HEK293 (cell line): ENCODE results near the gene SUSD4.

Source experiments
- CTCF ChIA-PET: fragments of 350-600 bp; formaldehyde crosslinking; extraction: SDS; loops from one replicate; lab custom pipeline; 2021; ENCODE audit warnings: antibody characterized with exemption; lab: Yijun Ruan, JAX
- POLR2A ChIA-PET: fragments of 300-600 bp; formaldehyde crosslinking; extraction: SDS; loops from one replicate; lab custom pipeline; 2020; ENCODE audit warnings: antibody characterized with exemption, inconsistent platforms; lab: Yijun Ruan, JAX
- H3K27ac ChIP-seq: fragments of 200-500 bp; sonication (Bioruptor generic); 2 replicates; pipeline ENCODE4 v1.5.1; 2014; ENCODE audit warnings: low read depth, low read length, control low read depth, inconsistent platforms; ENCODE audit errors: extremely low read depth
- H3K36me3 ChIP-seq, 2 experiments: fragments of 200-500 bp in 1 of 2; sonication (Bioruptor generic) in 1 of 2; 1 replicate in 1 of 2; 2 replicates in 1 of 2; pipeline ENCODE4 v1.5.1; 2014 to 2017; ENCODE audit warnings: inconsistent platforms in 2 of 2, low read length in 2 of 2; ENCODE audit not compliant: control insufficient read depth in 2 of 2, insufficient read depth in 1 of 2
- H3K4me1 ChIP-seq: fragments of 200-500 bp; sonication (Bioruptor generic); 2 replicates; pipeline ENCODE4 v1.5.1; 2014; ENCODE audit warnings: mild to moderate bottlenecking, low read length, inconsistent platforms; ENCODE audit not compliant: control insufficient read depth, insufficient read depth
- H3K4me3 ChIP-seq: 2 replicates; pipeline ENCODE4 v1.5.1; 2011; ENCODE audit warnings: low read depth, mild to moderate bottlenecking, control low read depth, low read length, moderate library complexity
- H3K9me3 ChIP-seq: fragments of 200-500 bp; sonication (Bioruptor generic); 2 replicates; pipeline ENCODE4 v1.5.1; 2014; ENCODE audit warnings: low read depth, low read length, inconsistent platforms; ENCODE audit not compliant: control insufficient read depth, insufficient read depth
- EGR2 ChIP-seq: fragments of 450-650 bp; formaldehyde crosslinking; IDR thresholded peaks from 2 replicates; pipeline ENCODE4 v1.5.1; 2016; ENCODE audit warnings: low read depth, missing biosample characterization, missing genetic modification characterization
- KLF8 ChIP-seq: fragments of 450-650 bp; formaldehyde crosslinking; IDR thresholded peaks from 2 replicates; pipeline ENCODE4 v1.5.1; 2016; ENCODE audit warnings: missing biosample characterization, missing genetic modification characterization
- ZFHX2 ChIP-seq: fragments of 450-650 bp; formaldehyde crosslinking; conservative IDR thresholded peaks from 2 replicates; pipeline ENCODE4 v1.5.1; 2016; ENCODE audit warnings: missing biosample characterization, missing genetic modification characterization
- ZIC2 ChIP-seq: fragments of 450-650 bp; formaldehyde crosslinking; IDR thresholded peaks from 2 replicates; pipeline ENCODE4 v1.5.1; 2016; ENCODE audit warnings: missing biosample characterization, missing genetic modification characterization
- ZNF2 ChIP-seq: fragments of 450-650 bp; formaldehyde crosslinking; IDR thresholded peaks from 2 replicates; pipeline ENCODE4 v1.5.1; 2016; ENCODE audit warnings: missing biosample characterization, missing genetic modification characterization
- ZNF394 ChIP-seq: fragments of 450-650 bp; formaldehyde crosslinking; IDR thresholded peaks from 2 replicates; pipeline ENCODE4 v1.5.1; 2016; ENCODE audit warnings: missing biosample characterization, missing genetic modification characterization, mild to moderate bottlenecking, moderate library complexity, borderline replicate concordance
- ZNF398 ChIP-seq: fragments of 450-650 bp; formaldehyde crosslinking; IDR thresholded peaks from 2 replicates; pipeline ENCODE4 v1.5.1; 2017; ENCODE audit warnings: missing biosample characterization, missing genetic modification characterization
- ZNF530 ChIP-seq: fragments of 450-650 bp; formaldehyde crosslinking; IDR thresholded peaks from 2 replicates; pipeline ENCODE4 v1.5.1; 2016; ENCODE audit warnings: low read depth, missing biosample characterization, missing genetic modification characterization
- ZNF629 ChIP-seq: fragments of 450-650 bp; formaldehyde crosslinking; IDR thresholded peaks from 2 replicates; pipeline ENCODE4 v1.5.1; 2017; ENCODE audit warnings: missing biosample characterization, missing genetic modification characterization
- ZNF707 ChIP-seq: fragments of 450-650 bp; formaldehyde crosslinking; IDR thresholded peaks from 2 replicates; pipeline ENCODE4 v1.5.1; 2016; ENCODE audit warnings: missing biosample characterization, missing genetic modification characterization
- ZNF785 ChIP-seq: fragments of 450-650 bp; formaldehyde crosslinking; IDR thresholded peaks from 2 replicates; pipeline ENCODE4 v1.5.1; 2016; ENCODE audit warnings: missing biosample characterization, missing genetic modification characterization

Gene SUSD4

GRCh38 chr1:223203694-223204093, 160.3 kb downstream of the SUSD4 start (continued):
- no peak for TF ChIP-seq ZNF530

- Histone ChIP-seq H3K27ac (no peak overlapping the region), H3K9me3 (no peaks in the 10 kb centered on the region), H3K4me3 (no peak overlapping the region), H3K4me1 (no peaks in the 10 kb centered on the region), H3K36me3 (no peaks in the 10 kb centered on the region)
- TF ChIP-seq ZNF707 (tag by site-specific recombination) (no peak), ZIC2 (tag by site-specific recombination) (peak; percentile 83)
- ChIA-PET CTCF (no interaction called here), POLR2A (interaction anchor here (0.6 kb wide), 1 partner anchor 1175 kb away, joined by 3 read pairs; no protein-coding TSS in a partner anchor)
Observed at GRCh38 chr1:223203034-223203408, 161.0 kb downstream of the SUSD4 start.

- no peaks in the 10 kb centered on the region for H3K36me3 ChIP-seq
- no peaks in the 10 kb centered on the region for H3K4me1 ChIP-seq
- H3K27ac ChIP-seq, result no peak overlapping the region
- POLR2A ChIA-PET, result interaction anchor here (0.6 kb wide), 1 partner anchor 1175 kb away, joined by 3 read pairs; no protein-coding TSS in a partner anchor
- no peaks in the 10 kb centered on the region for H3K9me3 ChIP-seq
- H3K4me3 ChIP-seq, result no peak overlapping the region
- CTCF ChIA-PET, result interaction anchor here (1.2 to 1.4 kb wide), 2 partner anchors 13 to 78 kb away, joined by 3 to 5 read pairs; no protein-coding TSS in a partner anchor
- 0 out of 2 replicates have a peak, but pooled peaks have one; percentile 16 for TF ChIP-seq EGR2 (tag by site-specific recombination)
- TF ChIP-seq ZFHX2 (tag by site-specific recombination), result 0 out of 2 replicates have a peak, but pooled peaks have one; percentile 18
- no peak for TF ChIP-seq ZNF629 (tag by site-specific recombination)
- TF ChIP-seq KLF8 (tag by site-specific recombination), result no peak
Observed at GRCh38 chr1:223202376-223203033, 161.5 kb downstream of the SUSD4 start.

- H3K9me3 ChIP-seq, result no peaks in the 10 kb centered on the region
- H3K27ac ChIP-seq, result no peak overlapping the region
- no peaks in the 10 kb centered on the region for H3K4me1 ChIP-seq
- no peak overlapping the region for H3K4me3 ChIP-seq
- CTCF ChIA-PET, result interaction anchor here (0.8 to 1.4 kb wide), 3 partner anchors 13 to 78 kb away, joined by 3 to 5 read pairs (median 3); no protein-coding TSS in a partner anchor
- POLR2A ChIA-PET, result no interaction called here
- no peak for TF ChIP-seq ZNF398 (tag by site-specific recombination)
- TF ChIP-seq ZNF785 (tag by site-specific recombination), result no peak
- TF ChIP-seq ZIC2 (tag by site-specific recombination), result peak; percentile 33
- H3K36me3 ChIP-seq, result no peaks in the 10 kb centered on the region
Observed at GRCh38 chr1:223201967-223202366, 162.0 kb downstream of the SUSD4 start.

- Histone ChIP-seq H3K4me3 (no peak overlapping the region), H3K27ac (no peak overlapping the region), H3K36me3 (no peaks in the 10 kb centered on the region), H3K4me1 (no peaks in the 10 kb centered on the region), H3K9me3 (no peaks in the 10 kb centered on the region)
- ChIA-PET POLR2A (no interaction called here), CTCF (interaction anchor here (0.6 to 1.2 kb wide), 3 partner anchors 15 to 54 kb away, joined by 3 read pairs; no protein-coding TSS in a partner anchor)
- TF ChIP-seq ZNF394 (tag by site-specific recombination) (no peak), ZNF2 (no peak), ZNF785 (tag by site-specific recombination) (no peak)
Observed at GRCh38 chr1:223200903-223201302, 163.1 kb downstream of the SUSD4 start.
